HG03159 (cell line): ENCODE results near the gene ZC3H12C.
"Not testable (repeated sequence)": the region's sequence is repeated elsewhere in the genome, so short reads cannot be mapped to it uniquely, and the experiment has no call there.

Experiments
- ATAC-seq: cut with Tn5 transposase; IDR thresholded peaks from one replicate; pipeline ENCODE4 v1.9.1; 2021; ENCODE audit warnings: mild to moderate bottlenecking, moderate library complexity; ENCODE audit not compliant: unreplicated experiment

The ZC3H12C gene

GRCh38 chr11:110176366-110177085, 83.3 kb downstream of the ZC3H12C start:
- ATAC-seq, result no peak

GRCh38 chr11:110177086-110177456, 83.9 kb downstream of the ZC3H12C start:
- no peak for ATAC-seq

DNA sequence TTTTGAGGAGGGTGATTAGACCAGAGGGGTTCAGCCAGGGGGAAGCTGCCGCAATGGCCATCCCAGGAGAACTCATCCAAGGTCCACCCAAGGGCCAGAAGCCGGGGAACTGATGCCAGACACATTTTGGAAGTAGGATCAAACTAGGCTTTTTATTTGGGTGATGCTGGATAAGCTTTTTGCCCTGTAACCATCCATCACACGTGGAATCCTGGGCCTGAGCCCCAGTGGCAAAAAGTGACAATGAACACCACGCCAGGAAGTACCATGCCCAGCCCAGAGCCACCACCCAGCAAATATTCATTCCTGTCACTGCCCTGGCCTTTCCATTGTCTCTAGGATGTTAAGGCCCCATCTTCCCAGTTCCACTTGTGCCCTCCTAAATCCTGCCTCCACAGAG, 85.9 kb downstream of the ZC3H12C start:
- no peak for ATAC-seq

DNA sequence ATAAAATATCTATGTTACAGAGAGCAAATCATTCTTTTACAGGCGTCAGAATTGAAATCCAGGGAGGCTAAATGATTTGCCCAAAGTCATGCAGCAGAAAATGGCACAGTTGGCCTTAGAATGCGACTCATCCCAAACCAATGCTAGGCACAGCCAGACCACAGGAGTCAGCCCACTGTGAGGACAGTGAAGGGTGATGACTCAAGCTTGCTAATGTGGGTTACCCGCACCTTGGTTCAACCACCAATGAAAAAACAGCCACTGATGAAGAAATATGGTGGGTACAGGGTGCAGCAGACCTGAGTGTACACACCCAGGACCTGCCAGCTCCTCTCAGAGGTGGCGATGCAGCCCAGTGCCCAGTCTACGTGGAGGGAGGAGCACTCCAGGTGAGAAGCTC, 89.7 kb downstream of the ZC3H12C start:
- ATAC-seq, result no peak

GRCh38 chr11:110184456-110184855, 91.3 kb downstream of the ZC3H12C start:
- no peak for ATAC-seq

DNA sequence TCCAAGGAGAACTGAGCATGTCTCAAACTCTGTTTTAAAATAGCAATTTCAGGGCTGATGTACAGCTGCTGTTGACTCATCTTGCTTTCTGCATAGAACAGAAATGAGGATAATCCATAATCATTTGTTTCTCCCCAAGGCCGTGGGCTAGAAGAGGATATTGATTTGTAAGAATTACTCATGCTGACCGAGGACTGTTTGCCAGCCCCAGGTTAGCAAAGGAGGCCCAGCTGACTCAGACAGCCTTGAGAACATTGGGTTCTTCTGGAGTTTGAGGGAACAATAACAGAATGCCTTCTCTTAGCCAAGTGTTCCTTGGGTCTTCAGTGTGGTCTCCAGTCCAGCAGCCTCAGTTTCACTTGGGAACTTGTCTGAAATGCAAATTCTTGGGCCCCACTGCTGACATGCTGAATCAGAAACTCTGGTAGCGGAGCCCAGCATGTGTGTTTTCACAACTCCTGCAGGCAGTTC, 92.0 kb downstream of the ZC3H12C start:
- ATAC-seq, result no peak

- no peak for ATAC-seq
These were observed 92.4 kb downstream of the ZC3H12C start for GRCh38 chr11:110185599-110185998.

GRCh38 chr11:110186456-110186855, 93.3 kb downstream of the ZC3H12C start:
- ATAC-seq, result no peak

- ATAC-seq, result no peak
These were observed 93.7 kb downstream of the ZC3H12C start for GRCh38 chr11:110186867-110187266.

- ATAC-seq, result no peak
These were observed 94.5 kb downstream of the ZC3H12C start for GRCh38 chr11:110187731-110188130.

DNA sequence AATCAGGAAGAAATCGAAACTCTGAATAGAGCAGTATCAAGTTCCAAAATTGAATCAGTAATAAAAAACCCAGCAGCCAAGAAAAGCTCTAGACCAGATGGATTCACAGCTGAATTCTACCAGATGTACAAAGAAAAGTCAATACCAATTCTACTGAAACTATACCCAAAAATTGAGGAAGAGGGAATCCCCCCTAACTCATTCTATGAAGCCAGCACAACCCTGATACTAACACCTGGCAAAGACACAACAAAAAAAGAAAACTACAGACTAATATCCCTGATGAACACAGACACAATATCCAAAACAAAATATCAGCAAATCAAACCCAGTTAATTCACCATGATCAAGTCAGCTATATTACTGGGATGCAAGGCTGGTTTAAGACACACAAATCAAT, 97.7 kb downstream of the ZC3H12C start:
- no peak for ATAC-seq

- ATAC-seq, result not testable (repeated sequence)
These were observed 99.6 kb downstream of the ZC3H12C start for GRCh38 chr11:110192604-110193282.

DNA sequence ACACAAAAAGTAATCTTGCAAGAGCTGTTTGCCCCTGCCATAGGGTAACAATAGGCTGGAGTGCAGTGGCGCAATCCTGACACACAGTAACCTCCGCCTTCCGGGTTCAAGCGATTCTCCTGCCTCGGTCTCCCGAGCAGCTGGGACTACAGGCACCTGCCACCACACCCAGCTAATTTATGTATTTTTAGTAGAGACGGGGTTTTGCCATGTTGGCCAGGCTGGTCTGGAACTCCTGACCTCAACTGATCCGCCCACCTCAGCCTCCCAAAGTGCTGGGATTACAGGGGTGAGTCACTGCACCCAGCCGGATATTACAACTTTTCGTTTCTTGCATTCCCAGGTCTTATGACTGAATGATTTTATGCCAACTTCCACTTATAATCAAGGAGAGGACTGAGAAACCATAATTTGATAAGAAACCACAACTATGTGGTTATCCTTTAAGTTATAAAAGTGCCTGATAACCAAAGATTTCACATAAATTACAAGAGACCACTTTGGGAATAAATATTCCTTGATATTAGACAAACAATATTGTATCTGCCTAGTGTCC, 101.1 kb downstream of the ZC3H12C start:
- not testable (repeated sequence) for ATAC-seq

DNA sequence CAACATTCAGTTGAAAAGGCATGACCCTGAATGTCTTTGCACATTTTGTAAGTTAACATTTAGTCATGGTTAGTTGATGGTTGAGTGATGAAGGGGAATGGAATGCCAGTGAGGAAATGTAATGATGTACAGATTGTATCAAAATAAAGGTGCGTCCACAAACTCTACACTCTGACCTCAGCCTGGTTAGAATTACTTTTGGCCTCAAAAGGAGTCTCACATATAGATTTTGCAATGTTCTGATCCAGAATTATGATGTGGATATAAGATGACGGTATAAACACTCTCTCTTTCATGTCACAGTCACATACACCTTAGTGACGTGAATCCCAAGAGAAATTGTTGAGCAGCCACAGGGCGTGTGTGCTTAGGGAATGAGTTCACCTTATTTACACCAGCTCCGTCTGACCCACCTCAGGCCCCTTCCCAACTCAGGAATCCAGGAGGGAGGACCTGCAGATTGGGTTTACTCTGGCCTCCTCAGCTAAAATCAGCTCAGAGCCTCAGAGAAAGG, 103.1 kb downstream of the ZC3H12C start:
- ATAC-seq, result no peak

DNA sequence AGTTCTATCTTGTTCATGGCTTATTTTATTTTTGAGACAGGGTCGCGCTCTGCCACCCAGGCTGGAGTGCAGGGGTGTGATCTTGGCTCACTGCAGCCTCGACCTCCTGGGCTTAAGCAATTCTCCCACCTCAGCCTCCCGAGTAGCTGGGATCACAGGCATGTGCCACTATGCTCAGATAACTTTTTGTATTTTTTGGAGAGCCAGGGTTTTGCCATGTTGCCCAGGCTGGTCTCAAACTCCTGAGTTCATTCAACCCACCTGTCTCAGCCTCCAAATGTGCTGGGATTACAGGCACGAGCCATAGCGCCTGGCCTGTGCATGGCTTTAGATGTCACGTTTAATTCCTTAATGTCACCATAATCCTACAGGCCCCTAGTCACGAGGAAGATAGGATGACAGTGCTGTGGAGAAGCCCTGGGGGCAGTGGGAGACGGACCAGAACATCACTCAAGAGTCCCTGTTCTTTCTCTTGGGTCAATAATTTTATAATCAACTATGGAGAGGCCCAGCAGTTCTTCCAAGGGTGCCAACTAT, 103.8 kb downstream of the ZC3H12C start:
- ATAC-seq, result no peak

GRCh38 chr11:110198031-110198729, 105.0 kb downstream of the ZC3H12C start:
- ATAC-seq, result no peak

GRCh38 chr11:110199184-110199981, 106.2 kb downstream of the ZC3H12C start:
- no peak for ATAC-seq

DNA sequence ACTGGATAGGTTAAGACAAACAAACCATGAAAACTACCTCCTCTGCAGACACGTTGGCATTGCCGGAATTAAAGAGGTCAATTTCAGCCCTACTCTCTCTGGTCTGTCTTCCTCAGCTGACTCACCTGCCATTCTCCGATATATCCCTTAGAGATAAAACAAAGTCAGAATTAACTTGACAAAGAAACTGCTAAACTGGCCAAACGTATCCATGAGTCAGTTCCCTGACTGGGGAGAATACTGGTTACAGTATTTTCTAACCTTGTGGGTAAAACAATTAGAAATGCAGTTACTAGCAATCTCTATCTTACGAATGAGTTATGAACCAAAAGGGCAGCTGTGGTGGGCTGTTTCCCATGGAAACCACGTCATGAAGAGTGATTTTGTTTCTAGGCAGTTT, 107.0 kb downstream of the ZC3H12C start:
- no peak for ATAC-seq

DNA sequence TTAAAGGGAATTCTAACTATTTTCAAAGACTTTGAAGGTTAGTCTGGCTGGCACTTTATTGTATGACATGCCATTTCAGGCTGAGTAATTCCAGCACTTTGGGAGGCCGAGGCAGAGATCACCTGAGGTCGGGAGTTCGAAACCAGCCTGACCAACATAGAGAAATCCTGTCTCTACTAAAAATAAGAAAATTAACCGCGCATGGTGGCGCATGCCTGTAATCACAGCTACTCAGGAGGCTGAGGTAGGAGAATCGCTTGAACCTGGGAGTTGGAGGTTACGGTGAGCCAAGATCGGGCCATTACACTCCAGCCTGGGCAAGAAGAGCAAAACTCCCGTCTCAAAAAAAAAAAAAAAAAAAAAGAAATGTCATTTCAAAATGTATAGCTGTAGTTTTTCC, 107.6 kb downstream of the ZC3H12C start:
- no peak for ATAC-seq

DNA sequence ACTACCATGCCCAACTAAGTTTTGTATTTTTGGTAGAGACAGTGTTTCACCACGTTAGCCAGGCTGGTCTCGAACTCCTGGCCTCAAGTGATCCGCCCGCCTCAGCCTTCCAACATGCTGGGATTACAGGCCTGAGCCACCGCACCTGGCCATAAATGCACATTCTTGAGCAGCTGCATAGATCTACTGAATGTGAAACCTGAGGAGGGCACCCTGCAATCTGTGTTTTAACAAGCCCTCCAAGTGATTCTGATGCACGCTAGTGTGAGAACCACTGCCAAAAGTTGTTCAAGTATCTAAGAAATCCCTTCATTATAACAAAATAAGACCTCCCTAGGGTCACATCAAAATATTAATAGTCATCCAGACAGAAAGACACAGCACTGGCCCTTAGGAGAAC, 113.9 kb downstream of the ZC3H12C start:
- no peak for ATAC-seq
